ENCODE results near the gene TOP3B.

TOP3B gene

GRCh38 chr22:21978564-21979386 is 3.8 kb downstream of the TOP3B start:
- DNase-seq (ENCODE audit: low read depth in 2 of 2) = no peak

GRCh38 chr22:21977814-21978213 is 4.8 kb downstream of the TOP3B start:
- DNase-seq (ENCODE audit: low read depth in 2 of 2) = no peak

GRCh38 chr22:21975854-21976345 is 6.7 kb downstream of the TOP3B start:
- DNase-seq (ENCODE audit: low read depth in 2 of 2) = no peak

GRCh38 chr22:21975273-21975672 is 7.3 kb downstream of the TOP3B start:
- DNase-seq (ENCODE audit: low read depth in 2 of 2) = no peak

- DNase-seq (ENCODE audit: low read depth in 2 of 2) = no peak
These were observed 8.4 kb downstream of the TOP3B start for GRCh38 chr22:21974058-21974649.

- DNase-seq (ENCODE audit: low read depth in 2 of 2) = no peak
These were observed 9.8 kb downstream of the TOP3B start for GRCh38 chr22:21972806-21973205.

GRCh38 chr22:21972293-21972779 is 10.3 kb downstream of the TOP3B start:
- peak; percentile 38 to 42 for DNase-seq (ENCODE audit: low read depth in 2 of 2)

- DNase-seq (ENCODE audit: low read depth in 2 of 2) = no peak
These were observed 10.7 kb downstream of the TOP3B start for GRCh38 chr22:21971858-21972275.

GRCh38 chr22:21970800-21971617 is 11.6 kb downstream of the TOP3B start:
- DNase-seq (ENCODE audit: low read depth in 2 of 2) = no peak

- DNase-seq (ENCODE audit: low read depth in 2 of 2) = no peak
These were observed 12.4 kb downstream of the TOP3B start for GRCh38 chr22:21970037-21970799.

GRCh38 chr22:21968452-21969129 is 14.0 kb downstream of the TOP3B start:
- no peak for DNase-seq (ENCODE audit: low read depth in 2 of 2)

- DNase-seq (ENCODE audit: low read depth in 2 of 2) = no peak
These were observed 14.8 kb downstream of the TOP3B start for GRCh38 chr22:21967693-21968271.

- no peak for DNase-seq (ENCODE audit: low read depth in 2 of 2)
These were observed 15.7 kb downstream of the TOP3B start for GRCh38 chr22:21966643-21967516.

GRCh38 chr22:21965762-21966288 is 16.8 kb downstream of the TOP3B start:
- no peak for DNase-seq (ENCODE audit: low read depth in 2 of 2)

- no peak for DNase-seq (ENCODE audit: low read depth in 2 of 2)
These were observed 17.6 kb downstream of the TOP3B start for GRCh38 chr22:21964918-21965484.

- DNase-seq (ENCODE audit: low read depth in 2 of 2) = no peak
These were observed 18.4 kb downstream of the TOP3B start for GRCh38 chr22:21964234-21964633.

- no peak for DNase-seq (ENCODE audit: low read depth in 2 of 2)
These were observed 18.8 kb downstream of the TOP3B start for GRCh38 chr22:21963790-21964211.

- no peak for DNase-seq (ENCODE audit: low read depth in 2 of 2)
These were observed 19.3 kb downstream of the TOP3B start for GRCh38 chr22:21963286-21963685.

- DNase-seq (ENCODE audit: low read depth in 2 of 2) = no peak
These were observed 20.0 kb downstream of the TOP3B start for GRCh38 chr22:21962655-21962949.

All from stimulated activated CD4-positive, alpha-beta T cell treated with anti-CD3 and anti-CD28 coated beads, Interleukin-4, amount 100 ng/mL, for 48 hours (primary cell).